Measurements from ENCODE around the gene SLC29A3.

SLC29A3 gene

GRCh38 chr10:71299071-71299785, 19.8 kb upstream of the SLC29A3 start:
- no peak for DNase-seq

- peak in 4 of 58 donors; percentile 10 to 32 (median 14) for DNase-seq
These were observed 18.3 kb upstream of the SLC29A3 start for GRCh38 chr10:71300555-71301370.

- DNase-seq, result no peak
These were observed 17.6 kb upstream of the SLC29A3 start for GRCh38 chr10:71301371-71301916.

- DNase-seq, result peak in 1 of 58 donors; percentile 13
These were observed 16.6 kb upstream of the SLC29A3 start for GRCh38 chr10:71302451-71302850.

- DNase-seq, result peak in 1 of 58 donors; percentile 17
These were observed 16.0 kb upstream of the SLC29A3 start for GRCh38 chr10:71302874-71303568.

- no peak for DNase-seq
These were observed 15.5 kb upstream of the SLC29A3 start for GRCh38 chr10:71303569-71303907.

- no peak for DNase-seq
These were observed 14.1 kb upstream of the SLC29A3 start for GRCh38 chr10:71304914-71305313.

GRCh38 chr10:71306979-71307378, 12.1 kb upstream of the SLC29A3 start:
- no peak for DNase-seq

GRCh38 chr10:71307469-71308085, 11.5 kb upstream of the SLC29A3 start:
- no peak for DNase-seq

- DNase-seq, result no peak
These were observed 10.8 kb upstream of the SLC29A3 start for GRCh38 chr10:71308244-71308643.

GRCh38 chr10:71308985-71309384, 10.1 kb upstream of the SLC29A3 start:
- no peak for DNase-seq

- no peak for DNase-seq
These were observed 9.1 kb upstream of the SLC29A3 start for GRCh38 chr10:71309919-71310318.

- no peak for DNase-seq
These were observed 6.8 kb upstream of the SLC29A3 start for GRCh38 chr10:71312220-71312619.

- peak in 48 of 58 donors; percentile 11 to 76 (median 54) for DNase-seq
These were observed 6.0 kb upstream of the SLC29A3 start for GRCh38 chr10:71312811-71313789.

GRCh38 chr10:71314028-71314693, 4.9 kb upstream of the SLC29A3 start:
- DNase-seq, result peak in 41 of 58 donors; percentile 11 to 62 (median 34)

GRCh38 chr10:71314694-71315225, 4.3 kb upstream of the SLC29A3 start:
- DNase-seq, result no peak

- no peak for DNase-seq
These were observed 2.8 kb upstream of the SLC29A3 start for GRCh38 chr10:71316056-71316785.

GRCh38 chr10:71316786-71317160, 2.3 kb upstream of the SLC29A3 start:
- DNase-seq, result peak in 1 of 58 donors; percentile 19

Measured in anterior cingulate cortex (tissue), 58 donors.